GM21367 (cell line): ENCODE measurements around the gene TPCN1.

ENCODE experiments used
- ATAC-seq: cut with Tn5 transposase; IDR thresholded peaks from one replicate; pipeline ENCODE4 v1.9.1; 2021; ENCODE audit not compliant: unreplicated experiment

The TPCN1 gene

DNA sequence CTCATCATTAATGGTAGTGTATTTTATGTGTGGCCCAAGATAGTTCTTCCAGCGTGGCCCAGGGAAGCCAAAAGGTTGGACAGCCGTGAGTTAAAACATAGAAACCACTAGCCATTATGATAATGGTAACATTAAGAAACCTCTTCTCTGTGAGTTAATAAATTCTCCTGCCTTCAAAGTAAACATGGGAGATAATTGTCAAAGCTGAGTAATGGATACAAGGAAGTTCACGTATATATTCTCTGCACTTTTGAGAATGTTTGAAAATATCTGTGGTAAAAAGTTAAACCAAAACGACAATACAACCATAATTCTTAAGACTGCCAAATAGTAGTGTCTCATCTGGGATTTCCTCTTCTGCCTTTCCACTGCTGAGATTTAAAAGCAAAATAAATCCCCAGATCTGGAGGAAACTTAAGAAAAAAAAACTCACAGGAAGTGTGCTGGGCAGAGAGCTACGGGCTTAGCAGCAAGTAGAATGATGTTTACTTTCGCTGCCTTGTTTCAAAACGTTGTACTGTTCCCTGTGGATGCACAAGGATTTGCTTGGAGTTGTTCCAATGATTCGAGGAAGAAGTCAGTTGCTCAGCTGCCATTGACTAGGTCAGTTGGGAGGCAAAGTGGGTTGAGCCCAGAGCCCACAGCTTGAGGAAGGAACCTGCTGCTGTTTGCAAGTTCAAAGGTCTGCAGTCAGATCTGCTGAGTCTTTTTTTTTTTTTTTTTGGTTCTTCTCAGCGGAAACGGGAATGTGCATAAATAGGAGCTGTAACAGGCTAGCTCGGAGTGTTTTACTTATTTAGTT is 1.7 kb downstream of the TPCN1 start:
- no peak for ATAC-seq

- ATAC-seq = no peak
Observed at GRCh38 chr12:113224955-113225354, 3.7 kb downstream of the TPCN1 start.

DNA sequence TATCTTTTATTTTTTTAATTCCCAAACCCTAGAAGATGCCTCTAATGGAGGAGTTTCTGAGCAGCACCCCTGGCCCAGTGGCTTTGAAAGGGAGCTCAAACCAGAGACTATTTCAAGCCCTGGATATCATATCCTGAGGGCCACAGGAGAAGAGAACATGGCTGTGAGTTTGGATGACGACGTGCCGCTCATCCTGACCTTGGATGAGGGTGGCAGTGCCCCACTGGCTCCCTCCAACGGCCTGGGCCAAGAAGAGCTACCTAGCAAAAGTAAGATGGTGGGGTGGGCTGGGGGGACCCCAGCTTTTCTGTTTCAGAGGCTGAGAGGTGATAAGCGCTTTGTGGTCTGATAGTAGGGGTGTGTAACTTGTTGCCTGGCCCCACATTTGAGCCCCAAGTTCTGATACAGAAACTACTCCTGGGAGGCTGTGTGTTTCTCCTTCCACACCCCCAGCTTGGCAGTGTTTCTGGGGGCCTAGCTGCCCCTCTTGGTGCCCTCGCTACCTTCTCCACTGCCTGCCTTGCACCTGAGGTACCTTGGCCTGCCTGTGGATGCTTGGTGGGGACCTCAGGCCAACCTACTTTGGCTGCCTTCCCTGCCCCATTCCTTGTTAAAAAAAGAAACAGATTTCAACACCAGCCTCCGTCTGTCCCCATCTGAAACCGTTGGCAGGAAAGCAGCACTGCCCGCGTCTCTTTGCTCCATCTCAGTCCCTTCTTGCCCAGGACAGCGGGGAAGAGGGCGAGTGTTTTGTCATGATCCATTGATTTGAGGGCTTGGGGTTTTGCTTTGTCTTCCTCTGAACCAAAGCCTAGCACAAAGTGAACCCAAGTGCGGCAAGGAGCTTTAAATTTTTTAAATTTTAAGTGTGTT is 5.7 kb downstream of the TPCN1 start:
- no peak for ATAC-seq

DNA sequence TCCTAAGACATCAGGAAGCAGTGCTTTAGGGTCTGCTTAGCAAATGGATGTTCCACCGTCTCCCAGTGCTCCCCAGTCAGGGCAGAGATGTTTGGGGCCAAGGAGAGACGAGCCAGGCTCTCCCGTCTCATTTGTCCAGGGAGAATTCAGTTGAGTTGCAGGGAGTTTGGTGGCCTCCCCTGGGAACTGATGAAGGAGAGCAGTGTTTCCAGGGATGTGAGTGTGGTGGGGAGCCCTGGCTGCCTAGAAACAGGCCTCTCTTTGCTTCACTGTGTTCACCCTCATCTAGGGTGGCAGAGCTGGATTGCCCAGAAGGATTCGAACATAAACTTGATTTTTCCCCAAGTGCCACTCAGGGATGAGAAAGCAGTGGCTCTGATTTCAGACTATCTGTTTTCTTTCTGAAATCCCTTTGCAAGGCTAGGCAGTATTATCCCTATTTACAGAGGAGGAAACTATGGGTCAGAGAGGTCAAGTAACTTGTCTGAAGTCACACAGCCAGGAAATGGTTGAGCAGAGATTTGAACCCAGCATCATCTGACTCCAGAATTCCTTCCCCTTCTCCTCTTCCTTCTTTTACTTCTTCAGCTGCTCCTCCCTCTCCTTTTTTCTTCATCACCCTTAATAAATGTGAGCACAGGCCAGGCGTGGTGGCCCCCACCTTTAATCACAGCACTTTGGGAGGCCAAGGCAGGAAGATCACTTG is 6.6 kb downstream of the TPCN1 start:
- ATAC-seq = no peak

DNA sequence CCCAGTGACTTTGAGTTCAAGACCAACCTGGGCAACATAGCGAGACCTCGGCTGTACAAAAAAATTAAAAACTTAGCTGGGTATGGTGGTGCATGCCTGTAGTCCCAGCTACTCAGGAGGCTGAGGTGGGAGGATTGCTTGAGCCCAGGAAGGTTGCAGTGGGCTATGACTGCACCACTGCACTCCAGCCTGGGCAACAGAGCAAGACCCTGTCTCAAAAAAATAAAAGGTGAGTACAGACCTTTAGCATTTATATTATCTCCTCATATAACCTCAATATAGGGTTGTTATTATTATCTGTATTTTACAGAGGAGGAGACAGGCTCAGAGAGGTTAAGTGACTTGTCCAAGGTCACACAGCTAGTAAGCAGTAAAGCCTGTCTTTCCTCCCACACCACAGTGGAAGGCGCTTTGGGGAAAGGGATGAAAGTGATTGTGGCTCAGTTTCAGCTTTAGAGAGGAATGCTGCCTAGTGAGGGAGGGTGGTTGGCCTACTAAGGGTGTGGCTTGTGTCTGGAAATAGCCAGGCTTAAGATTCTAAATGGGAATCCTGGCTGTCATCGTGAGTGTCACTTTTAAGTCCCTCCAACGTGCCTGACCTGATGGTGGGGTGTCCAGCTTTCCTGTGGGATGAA is 7.2 kb downstream of the TPCN1 start:
- ATAC-seq = no peak

- ATAC-seq = no peak
Observed at GRCh38 chr12:113230315-113231234, 9.3 kb downstream of the TPCN1 start.

DNA sequence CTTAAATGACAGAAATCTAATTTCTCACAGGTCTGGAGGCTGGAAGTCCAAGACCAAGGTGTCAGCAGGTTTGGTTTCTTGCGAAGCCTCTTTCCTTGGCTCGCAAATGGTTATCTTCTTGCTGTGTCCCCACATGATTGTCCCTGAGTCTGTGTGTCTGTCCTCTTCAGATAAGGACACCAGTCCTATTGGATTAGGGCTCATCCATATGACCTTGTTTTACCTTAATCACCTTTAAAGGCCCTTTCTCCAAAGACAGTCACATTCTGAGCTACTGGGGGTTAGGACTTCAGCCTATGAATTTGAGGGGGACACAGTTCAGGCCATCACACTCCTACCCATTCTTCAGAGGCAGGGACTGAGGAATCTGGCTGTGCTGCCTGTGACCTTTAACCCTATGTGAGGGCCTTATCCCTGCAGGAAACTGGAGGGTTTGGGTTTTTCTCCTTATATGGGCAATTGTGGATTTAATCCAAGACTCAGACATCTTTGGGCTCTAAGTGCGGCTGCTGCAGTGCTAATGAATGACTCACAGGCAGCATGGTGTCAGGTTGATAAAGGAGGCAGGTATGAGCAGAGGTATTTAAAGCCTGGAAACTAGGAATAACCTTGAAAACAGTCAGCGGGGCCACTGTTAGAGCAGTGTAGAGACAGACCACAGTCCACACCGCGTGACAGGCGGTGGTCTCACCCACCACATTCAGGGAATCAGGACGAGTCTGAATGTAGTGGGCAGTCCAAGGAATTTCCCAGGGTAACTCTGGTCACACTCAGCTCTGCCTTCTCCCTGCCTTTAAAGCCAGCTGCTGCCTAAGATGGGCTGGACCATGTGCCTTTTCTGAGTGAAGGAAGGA is 10.2 kb downstream of the TPCN1 start:
- ATAC-seq = no peak

DNA sequence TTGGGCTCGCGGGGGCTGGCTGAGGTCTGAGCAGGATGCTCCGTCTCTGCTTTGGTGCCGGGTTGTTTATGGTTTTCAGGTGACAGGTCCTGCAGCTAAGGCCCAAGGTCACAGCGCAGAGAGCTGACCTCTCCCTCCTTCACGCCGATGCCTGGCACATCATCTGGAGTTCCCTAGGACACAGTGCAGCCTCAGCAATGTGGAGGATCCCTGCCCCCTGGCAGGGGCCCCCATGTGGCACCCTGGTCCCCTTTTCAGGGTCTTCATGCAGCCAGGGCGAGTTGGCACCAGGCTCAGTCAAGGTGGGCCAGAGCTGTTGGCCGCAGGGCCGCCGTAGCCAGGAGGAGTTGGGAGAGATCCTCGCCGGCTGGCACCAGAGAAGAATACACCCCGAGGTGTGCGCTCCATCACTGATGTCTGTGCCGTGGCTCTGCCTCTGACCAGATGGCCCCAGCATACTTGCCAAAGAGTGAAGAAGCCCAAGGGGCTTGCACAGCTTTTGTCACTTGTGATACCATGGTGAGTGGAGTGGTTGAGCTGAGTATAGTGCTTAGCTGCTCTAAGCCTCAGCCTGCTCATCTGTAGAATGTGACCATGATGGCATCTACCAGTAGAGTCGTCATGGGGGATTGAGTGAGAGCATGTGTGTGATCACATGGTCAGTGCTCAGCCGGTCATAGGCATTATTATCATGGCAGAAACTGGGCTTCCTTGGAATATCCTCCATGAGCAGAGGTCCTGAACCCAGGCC is 11.0 kb downstream of the TPCN1 start:
- ATAC-seq = no peak

DNA sequence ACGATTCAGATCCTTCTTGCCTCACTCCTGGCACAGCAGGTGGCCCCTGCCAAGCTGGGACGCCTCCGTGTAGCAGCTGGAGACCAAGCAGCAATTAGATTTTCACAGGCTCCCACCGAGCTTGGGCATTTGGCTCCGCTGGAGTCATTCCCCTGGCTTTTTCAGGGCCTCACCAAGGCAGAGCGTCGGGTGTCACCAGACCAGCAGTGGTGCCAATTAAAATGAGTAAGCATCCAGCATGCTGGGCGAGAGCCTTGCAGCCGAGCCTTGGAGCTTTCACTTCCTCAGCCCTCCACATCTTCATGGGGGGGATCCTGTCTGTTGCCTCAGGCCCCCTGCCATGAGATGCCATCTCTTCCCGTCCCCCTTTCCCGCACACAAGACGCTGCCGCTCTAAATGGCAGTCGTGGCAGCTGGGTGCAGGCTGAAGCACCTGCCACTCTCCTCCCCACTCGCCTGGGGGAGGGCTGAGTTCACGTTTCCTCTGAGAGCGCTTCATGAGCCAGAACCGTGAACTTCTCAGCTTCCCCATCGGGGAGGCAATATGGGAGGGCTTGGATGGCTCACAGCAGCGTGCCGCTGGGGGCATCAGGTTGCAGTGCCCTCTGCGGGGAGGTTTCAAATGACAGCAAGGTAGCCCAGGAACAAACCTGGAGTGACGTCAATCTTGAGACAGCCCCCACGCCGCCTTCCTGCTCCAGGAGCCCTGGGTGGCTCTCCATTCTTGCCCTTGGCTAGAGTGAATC is 11.7 kb downstream of the TPCN1 start:
- ATAC-seq = peak; percentile 47

- ATAC-seq = no peak
Observed at GRCh38 chr12:113233967-113234366, 12.7 kb downstream of the TPCN1 start.

DNA sequence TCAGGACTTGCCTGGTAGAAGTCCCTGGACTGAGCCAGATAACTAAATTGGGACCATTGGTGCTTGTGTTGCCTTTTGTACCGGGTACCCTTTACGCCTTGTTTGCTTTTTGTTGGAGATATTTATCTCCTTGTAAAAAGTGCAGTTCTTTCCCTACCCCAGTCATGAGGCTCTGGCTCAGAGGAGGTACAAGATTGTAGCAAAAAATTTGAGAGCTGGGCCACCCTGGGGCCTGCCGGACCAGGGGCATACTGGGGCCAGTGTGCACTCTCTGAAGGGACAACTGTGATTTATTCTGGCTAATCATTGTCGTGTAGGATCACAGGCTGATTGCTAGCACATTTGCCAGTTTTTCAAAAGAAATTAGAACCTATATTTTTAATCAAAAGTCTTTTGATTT is 13.2 kb downstream of the TPCN1 start:
- ATAC-seq = no peak

- no peak for ATAC-seq
Observed at GRCh38 chr12:113235976-113236375, 14.7 kb downstream of the TPCN1 start.

DNA sequence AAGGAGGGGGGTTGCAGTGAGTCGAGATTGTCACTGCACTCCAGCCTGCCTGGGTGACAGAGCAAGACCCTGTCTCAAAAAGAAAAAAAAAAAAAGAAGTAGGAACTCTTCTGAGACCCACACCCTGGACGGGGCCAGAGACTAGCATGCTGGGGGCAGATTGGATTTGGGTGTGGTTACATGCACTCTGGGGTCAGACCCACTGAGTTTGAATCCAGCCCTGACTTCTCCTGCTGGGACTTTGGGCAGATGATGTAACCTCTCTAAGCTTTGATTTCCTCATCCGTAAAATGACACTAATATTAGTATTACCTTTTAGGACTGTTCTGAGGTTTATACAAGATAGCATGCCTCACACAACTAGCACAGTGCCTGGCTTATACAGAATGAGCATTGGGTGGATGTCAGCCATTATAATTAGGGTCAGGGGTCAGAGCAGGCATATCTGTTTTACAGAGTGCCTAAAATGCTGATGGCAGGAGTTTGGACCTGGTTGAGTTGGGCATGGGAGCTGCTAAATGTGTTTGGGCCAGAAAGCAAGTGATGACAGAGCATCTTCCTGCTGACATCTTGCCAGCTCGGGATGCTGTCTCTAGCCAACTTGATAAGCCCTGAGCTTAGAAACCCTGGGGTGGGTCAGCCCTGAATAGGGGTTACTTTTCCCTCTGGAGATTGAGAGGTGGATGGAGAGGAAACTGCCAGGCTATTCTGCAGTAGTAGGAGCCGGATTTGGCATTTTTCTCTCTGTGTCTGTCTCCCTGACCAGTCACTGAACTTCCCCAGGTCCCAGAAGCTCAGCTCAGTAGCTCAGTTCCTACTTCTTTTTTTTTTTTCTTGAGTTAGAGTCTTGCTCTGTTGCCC is 15.5 kb downstream of the TPCN1 start:
- ATAC-seq = no peak

DNA sequence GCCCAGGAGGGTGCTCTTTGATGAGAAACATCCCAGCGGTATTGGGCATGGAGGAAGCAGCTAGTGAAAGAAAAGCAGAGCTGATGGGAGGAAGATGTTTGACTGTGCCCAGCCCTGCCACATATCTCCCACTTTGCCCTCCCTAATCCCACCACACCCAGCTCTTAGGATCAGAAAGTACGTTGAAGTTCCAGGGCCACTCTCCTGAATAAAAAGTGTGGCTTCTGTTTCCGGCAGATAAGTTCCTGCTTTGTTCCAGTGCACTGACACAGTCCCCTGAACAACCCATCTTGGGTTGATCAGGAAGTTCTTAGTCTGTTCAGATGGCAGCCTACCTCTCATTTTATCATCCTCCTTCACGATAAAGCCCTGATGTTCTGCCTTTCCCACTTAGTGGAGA is 16.5 kb downstream of the TPCN1 start:
- no peak for ATAC-seq

DNA sequence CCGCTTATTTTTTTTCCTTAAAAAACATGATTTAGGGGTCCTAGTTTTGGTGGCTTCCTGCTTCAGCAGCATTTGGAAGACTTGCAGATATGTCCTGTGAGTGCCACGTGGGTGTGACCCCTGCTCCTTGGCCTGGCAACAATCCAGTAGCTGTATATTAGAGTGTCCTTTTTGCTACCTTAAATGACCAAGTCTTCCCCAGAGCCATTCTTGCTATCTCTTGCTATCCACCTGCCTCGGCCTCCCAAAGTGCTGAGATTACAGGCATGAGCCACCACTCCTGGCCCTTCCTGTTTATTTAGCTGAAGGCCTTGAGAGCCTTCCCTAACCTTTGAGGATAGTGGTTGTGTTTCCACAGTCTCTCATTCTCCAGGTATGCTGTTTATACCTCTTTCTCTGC is 17.0 kb downstream of the TPCN1 start:
- ATAC-seq = no peak

GRCh38 chr12:113239288-113239771 is 18.1 kb downstream of the TPCN1 start:
- ATAC-seq = no peak
